K562 (cell line): Measurements from ENCODE around the gene P2RY13. TPM values are rescaled to one million over a fixed set of nuclear protein-coding genes. Genes with fewer than 3 reads are reported as not detected.

ENCODE experiments used
- ATAC-seq: fragments of 200-7000 bp; cut with Tn5 transposase; 3 replicates; pipeline ENCODE4 v1.9.1; 2020; ENCODE audit warnings: moderate library complexity
- BruUV-seq: library from RNA; stranded (reverse); fragments of 400-500 nt; replicated peaks from 2 replicates; lab custom pipeline; 2021; lab: Mats Ljungman, UMichigan
- CTCF ChIA-PET: fragments of 300-600 bp; formaldehyde crosslinking; extraction: SDS; loops from one replicate; lab custom pipeline; 2021; ENCODE audit warnings: low intra/inter-chr PET ratio; lab: Yijun Ruan, JAX
- POLR2A ChIA-PET: fragments of 300-600, 350-650 bp; sonication (Branson Sonifier 250); formaldehyde crosslinking; extraction: SDS; loops from one replicate; lab custom pipeline; 2021; ENCODE audit warnings: antibody characterized with exemption, inconsistent platforms; lab: Yijun Ruan, JAX
- DNase-seq, 4 experiments: peaks; one replicate each; pipeline versions ENCODE4 v3.0.0 to v3.0.0-alpha.2; 2011 to 2018; ENCODE audit warnings: low spot score in 3 of 4, mixed read lengths in 3 of 4; ENCODE audit errors: extremely low read depth in 1 of 4
- FAIRE-seq: peaks from 2 replicates; lab custom pipeline; 2011; peaks lifted over from hg19 to GRCh38; lab: Jason Lieb, UNC
- H2AFZ ChIP-seq: 2 replicates; pipeline ENCODE4 v1.6.0; 2011; ENCODE audit warnings: low read depth, low read length, control low read depth, inconsistent platforms
- H3K27ac ChIP-seq: fragments of 200-600 bp; 3 replicates; pipeline ENCODE4 v1.8.0; 2011; ENCODE audit warnings: low read depth, mild to moderate bottlenecking, control low read depth, inconsistent platforms, low read length, moderate library complexity, mixed read lengths; ENCODE audit errors: extremely low read depth
- H3K27me3 ChIP-seq, 2 experiments: fragments of 300-600 bp in 1 of 2; 2 replicates in 1 of 2; 3 replicates in 1 of 2; pipeline versions ENCODE4 v1.6.0 to v1.8.0; 2011; ENCODE audit warnings: inconsistent platforms in 2 of 2, low read length in 2 of 2, mild to moderate bottlenecking in 1 of 2, mixed read lengths in 1 of 2, moderate library complexity in 1 of 2; ENCODE audit not compliant: control insufficient read depth in 2 of 2, insufficient read depth in 2 of 2
- H3K36me3 ChIP-seq: fragments of 300-600 bp; 3 replicates; pipeline ENCODE4 v1.8.0; 2011; ENCODE audit warnings: mild to moderate bottlenecking, low read length, inconsistent platforms; ENCODE audit not compliant: control insufficient read depth, insufficient read depth
- H3K4me1 ChIP-seq, 2 experiments: fragments of 200-600 bp in 1 of 2; replicated peaks in 1 of 2; 2 replicates in 1 of 2; 3 replicates in 1 of 2; pipeline versions ENCODE4 v1.5.1 to v1.8.0; 2011; ENCODE audit warnings: inconsistent platforms in 2 of 2, low read length in 2 of 2, mild to moderate bottlenecking in 1 of 2, mixed read lengths in 1 of 2, moderate library complexity in 1 of 2; ENCODE audit not compliant: control insufficient read depth in 2 of 2, insufficient read depth in 2 of 2
- H3K4me2 ChIP-seq: 2 replicates; pipeline ENCODE4 v1.6.1; 2011; ENCODE audit warnings: low read length, control low read depth, inconsistent platforms, mixed read lengths; ENCODE audit not compliant: insufficient read depth
- H3K4me3 ChIP-seq: fragments of 200-600 bp; sonication (generic), shearing (Covaris generic); 2 replicates; pipeline ENCODE4 v1.5.1; 2016; ENCODE audit warnings: control low read depth, inconsistent platforms
- H3K79me2 ChIP-seq: fragments of 200-600 bp; 3 replicates; pipeline ENCODE4 v1.8.0; 2011; ENCODE audit warnings: low read length, inconsistent platforms; ENCODE audit not compliant: control insufficient read depth, insufficient read depth
- H3K9ac ChIP-seq, 2 experiments: 2 replicates each; pipeline versions ENCODE4 v1.6.0 to v1.6.1; 2011; ENCODE audit warnings: low read depth in 2 of 2, low read length in 2 of 2, control low read depth in 1 of 2, inconsistent platforms in 1 of 2, mild to moderate bottlenecking in 1 of 2, mixed read lengths in 1 of 2; ENCODE audit not compliant: insufficient read depth in 1 of 2
- H3K9me1 ChIP-seq: one replicate; pipeline ENCODE4 v1.6.0; 2011; ENCODE audit warnings: inconsistent platforms, mild to moderate bottlenecking, low read length, moderate library complexity; ENCODE audit not compliant: control insufficient read depth, insufficient read depth
- H3K9me3 ChIP-seq: replicated peaks from 2 replicates; pipeline ENCODE4 v1.5.1; 2011; ENCODE audit warnings: low read depth, low read length, inconsistent platforms; ENCODE audit not compliant: control insufficient read depth, insufficient read depth
- H4K20me1 ChIP-seq: replicated peaks from 2 replicates; pipeline ENCODE4 v1.6.1; 2011; ENCODE audit warnings: low read length, inconsistent platforms, mixed read lengths; ENCODE audit not compliant: control insufficient read depth, insufficient read depth
- CBX5 ChIP-seq: IDR thresholded peaks from 2 replicates; pipeline ENCODE4 v1.6.1; 2014; ENCODE audit warnings: low read depth, borderline replicate concordance
- MECOM ChIP-seq: fragments of 250-450 bp; sonication (Bioruptor Pico); IDR thresholded peaks from 2 replicates; pipeline ENCODE4 v1.8.0; 2022; ENCODE audit warnings: inconsistent platforms
- WGBS: fragments of 100-300 bp; shearing (Covaris generic); methylation state at CpG from one replicate; pipeline ENCODE4 v1.1.6; 2016; ENCODE audit warnings: low coverage, mixed read lengths; ENCODE audit not compliant: insufficient coverage; ENCODE audit errors: missing lambda C conversion rate; 5-methylcytosine and 5-hydroxymethylcytosine counted together
- in situ Hi-C: fragments of 300-500 bp; cut with MboI; formaldehyde crosslinking; loops from 4 replicates; pipeline ENCODE4 v1.15.0; 2018; ENCODE audit warnings: inconsistent platforms, mixed read lengths
- intact Hi-C: fragments of 100-400 bp; cut with micrococcal nuclease; formaldehyde crosslinking; loops from 2 replicates; pipeline ENCODE4 v1.14.2; 2022
- polyA plus RNA-seq, 8 experiments: library from polyadenylated mRNA; depleted of rRNA in 4 of 8; stranded (reverse) in 5 of 8; unstranded in 3 of 8; fragments of >200 nt; fragmentation: Nextera tagmentation in 2 of 8; fragmentation: Illumina TruSeq in 1 of 8; extraction: Ambion mirVana in 2 of 8; extraction: Trizol in 1 of 8; gene quantifications; 2 replicates each; pipeline versions ENCODE4 v1.2.1 to v1.2.3, GENCODE V29; 2011 to 2014; ENCODE audit warnings: inconsistent platforms in 1 of 8, missing spikeins in 1 of 8
- total RNA-seq, 7 experiments: library from RNA; depleted of rRNA in 6 of 7; stranded (reverse); fragments of >200 nt in 6 of 7; fragmentation: Illumina TruSeq in 2 of 7; extraction: Trizol in 2 of 7; gene quantifications; 2 replicates each; pipeline versions ENCODE4 v1.2.1 to v1.2.3, GENCODE V29; 2011 to 2021; ENCODE audit warnings: low replicate concordance in 1 of 7
- TF ChIP-seq, protein P1 (sequence below): conservative IDR thresholded peaks from 2 replicates; pipeline ENCODE4 v1.6.1; 2011; ENCODE audit warnings: low read depth, mild to moderate bottlenecking, low read length; ENCODE audit not compliant: control insufficient read depth
- TF ChIP-seq, protein P2 (sequence below): fragments of 450-650 bp; IDR thresholded peaks from 2 replicates; pipeline ENCODE4 v1.6.1; 2016; ENCODE audit warnings: mild to moderate bottlenecking, moderate library complexity

The P2RY13 gene
- total and polyA plus RNA-seq, 9 of the 15 experiments (the other 6 are each of a cell fraction or from before 2014, with no cell fraction given): not detected

DNA sequence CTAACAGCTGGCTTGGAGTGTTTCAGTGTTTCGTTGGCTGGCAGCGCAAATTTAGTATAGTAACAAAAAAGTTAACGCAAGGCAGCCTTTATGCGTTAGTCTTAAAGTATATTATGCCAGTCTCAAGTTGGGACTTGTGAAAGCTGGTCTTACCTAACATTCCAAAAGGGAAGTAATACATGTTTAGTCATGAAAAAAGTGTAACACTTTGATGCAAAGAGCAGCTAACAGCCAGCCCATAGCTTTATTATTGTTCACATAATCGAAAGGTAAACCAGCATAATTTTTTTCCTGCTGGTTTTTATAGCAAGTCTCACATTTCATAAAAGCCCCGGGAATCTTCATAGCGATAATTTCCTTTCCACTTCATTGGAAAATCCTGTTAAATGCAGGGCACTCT lies 10.4 kb downstream of the P2RY13 start:
- no peak overlapping the region for H2AFZ ChIP-seq
- BruUV-seq: no TSS peak
- H3K9me3 ChIP-seq: no peaks in the 10 kb centered on the region
- H4K20me1 ChIP-seq: no peaks in the 10 kb centered on the region
- 8% methylated on average over 7 of the region's 7 CpGs for WGBS
- ATAC-seq (no peak), DNase-seq (no peak), FAIRE-seq (no peak)
- peaks cover 7 to 8% of the 10 kb centered on the region in 2 experiments; a peak in 3 of 5 replicates for H3K27me3 ChIP-seq
- in situ Hi-C loops (no loop called here), intact Hi-C loops (no loop called here)
- no peak overlapping the region for H3K9ac ChIP-seq
- no peaks in the 10 kb centered on the region for H3K9me1 ChIP-seq
- H3K4me2 ChIP-seq: no peak overlapping the region
- no peak overlapping the region for H3K27ac ChIP-seq
- TF ChIP-seq MECOM (CRISPR knock-in tag): no peak
- no peak for TF ChIP-seq CBX5
- TF ChIP-seq, protein P1, sequence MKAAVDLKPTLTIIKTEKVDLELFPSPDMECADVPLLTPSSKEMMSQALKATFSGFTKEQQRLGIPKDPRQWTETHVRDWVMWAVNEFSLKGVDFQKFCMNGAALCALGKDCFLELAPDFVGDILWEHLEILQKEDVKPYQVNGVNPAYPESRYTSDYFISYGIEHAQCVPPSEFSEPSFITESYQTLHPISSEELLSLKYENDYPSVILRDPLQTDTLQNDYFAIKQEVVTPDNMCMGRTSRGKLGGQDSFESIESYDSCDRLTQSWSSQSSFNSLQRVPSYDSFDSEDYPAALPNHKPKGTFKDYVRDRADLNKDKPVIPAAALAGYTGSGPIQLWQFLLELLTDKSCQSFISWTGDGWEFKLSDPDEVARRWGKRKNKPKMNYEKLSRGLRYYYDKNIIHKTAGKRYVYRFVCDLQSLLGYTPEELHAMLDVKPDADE: no peak
- TF ChIP-seq, protein P2, sequence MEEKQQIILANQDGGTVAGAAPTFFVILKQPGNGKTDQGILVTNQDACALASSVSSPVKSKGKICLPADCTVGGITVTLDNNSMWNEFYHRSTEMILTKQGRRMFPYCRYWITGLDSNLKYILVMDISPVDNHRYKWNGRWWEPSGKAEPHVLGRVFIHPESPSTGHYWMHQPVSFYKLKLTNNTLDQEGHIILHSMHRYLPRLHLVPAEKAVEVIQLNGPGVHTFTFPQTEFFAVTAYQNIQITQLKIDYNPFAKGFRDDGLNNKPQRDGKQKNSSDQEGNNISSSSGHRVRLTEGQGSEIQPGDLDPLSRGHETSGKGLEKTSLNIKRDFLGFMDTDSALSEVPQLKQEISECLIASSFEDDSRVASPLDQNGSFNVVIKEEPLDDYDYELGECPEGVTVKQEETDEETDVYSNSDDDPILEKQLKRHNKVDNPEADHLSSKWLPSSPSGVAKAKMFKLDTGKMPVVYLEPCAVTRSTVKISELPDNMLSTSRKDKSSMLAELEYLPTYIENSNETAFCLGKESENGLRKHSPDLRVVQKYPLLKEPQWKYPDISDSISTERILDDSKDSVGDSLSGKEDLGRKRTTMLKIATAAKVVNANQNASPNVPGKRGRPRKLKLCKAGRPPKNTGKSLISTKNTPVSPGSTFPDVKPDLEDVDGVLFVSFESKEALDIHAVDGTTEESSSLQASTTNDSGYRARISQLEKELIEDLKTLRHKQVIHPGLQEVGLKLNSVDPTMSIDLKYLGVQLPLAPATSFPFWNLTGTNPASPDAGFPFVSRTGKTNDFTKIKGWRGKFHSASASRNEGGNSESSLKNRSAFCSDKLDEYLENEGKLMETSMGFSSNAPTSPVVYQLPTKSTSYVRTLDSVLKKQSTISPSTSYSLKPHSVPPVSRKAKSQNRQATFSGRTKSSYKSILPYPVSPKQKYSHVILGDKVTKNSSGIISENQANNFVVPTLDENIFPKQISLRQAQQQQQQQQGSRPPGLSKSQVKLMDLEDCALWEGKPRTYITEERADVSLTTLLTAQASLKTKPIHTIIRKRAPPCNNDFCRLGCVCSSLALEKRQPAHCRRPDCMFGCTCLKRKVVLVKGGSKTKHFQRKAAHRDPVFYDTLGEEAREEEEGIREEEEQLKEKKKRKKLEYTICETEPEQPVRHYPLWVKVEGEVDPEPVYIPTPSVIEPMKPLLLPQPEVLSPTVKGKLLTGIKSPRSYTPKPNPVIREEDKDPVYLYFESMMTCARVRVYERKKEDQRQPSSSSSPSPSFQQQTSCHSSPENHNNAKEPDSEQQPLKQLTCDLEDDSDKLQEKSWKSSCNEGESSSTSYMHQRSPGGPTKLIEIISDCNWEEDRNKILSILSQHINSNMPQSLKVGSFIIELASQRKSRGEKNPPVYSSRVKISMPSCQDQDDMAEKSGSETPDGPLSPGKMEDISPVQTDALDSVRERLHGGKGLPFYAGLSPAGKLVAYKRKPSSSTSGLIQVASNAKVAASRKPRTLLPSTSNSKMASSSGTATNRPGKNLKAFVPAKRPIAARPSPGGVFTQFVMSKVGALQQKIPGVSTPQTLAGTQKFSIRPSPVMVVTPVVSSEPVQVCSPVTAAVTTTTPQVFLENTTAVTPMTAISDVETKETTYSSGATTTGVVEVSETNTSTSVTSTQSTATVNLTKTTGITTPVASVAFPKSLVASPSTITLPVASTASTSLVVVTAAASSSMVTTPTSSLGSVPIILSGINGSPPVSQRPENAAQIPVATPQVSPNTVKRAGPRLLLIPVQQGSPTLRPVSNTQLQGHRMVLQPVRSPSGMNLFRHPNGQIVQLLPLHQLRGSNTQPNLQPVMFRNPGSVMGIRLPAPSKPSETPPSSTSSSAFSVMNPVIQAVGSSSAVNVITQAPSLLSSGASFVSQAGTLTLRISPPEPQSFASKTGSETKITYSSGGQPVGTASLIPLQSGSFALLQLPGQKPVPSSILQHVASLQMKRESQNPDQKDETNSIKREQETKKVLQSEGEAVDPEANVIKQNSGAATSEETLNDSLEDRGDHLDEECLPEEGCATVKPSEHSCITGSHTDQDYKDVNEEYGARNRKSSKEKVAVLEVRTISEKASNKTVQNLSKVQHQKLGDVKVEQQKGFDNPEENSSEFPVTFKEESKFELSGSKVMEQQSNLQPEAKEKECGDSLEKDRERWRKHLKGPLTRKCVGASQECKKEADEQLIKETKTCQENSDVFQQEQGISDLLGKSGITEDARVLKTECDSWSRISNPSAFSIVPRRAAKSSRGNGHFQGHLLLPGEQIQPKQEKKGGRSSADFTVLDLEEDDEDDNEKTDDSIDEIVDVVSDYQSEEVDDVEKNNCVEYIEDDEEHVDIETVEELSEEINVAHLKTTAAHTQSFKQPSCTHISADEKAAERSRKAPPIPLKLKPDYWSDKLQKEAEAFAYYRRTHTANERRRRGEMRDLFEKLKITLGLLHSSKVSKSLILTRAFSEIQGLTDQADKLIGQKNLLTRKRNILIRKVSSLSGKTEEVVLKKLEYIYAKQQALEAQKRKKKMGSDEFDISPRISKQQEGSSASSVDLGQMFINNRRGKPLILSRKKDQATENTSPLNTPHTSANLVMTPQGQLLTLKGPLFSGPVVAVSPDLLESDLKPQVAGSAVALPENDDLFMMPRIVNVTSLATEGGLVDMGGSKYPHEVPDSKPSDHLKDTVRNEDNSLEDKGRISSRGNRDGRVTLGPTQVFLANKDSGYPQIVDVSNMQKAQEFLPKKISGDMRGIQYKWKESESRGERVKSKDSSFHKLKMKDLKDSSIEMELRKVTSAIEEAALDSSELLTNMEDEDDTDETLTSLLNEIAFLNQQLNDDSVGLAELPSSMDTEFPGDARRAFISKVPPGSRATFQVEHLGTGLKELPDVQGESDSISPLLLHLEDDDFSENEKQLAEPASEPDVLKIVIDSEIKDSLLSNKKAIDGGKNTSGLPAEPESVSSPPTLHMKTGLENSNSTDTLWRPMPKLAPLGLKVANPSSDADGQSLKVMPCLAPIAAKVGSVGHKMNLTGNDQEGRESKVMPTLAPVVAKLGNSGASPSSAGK: no peak
- no peaks in the 10 kb centered on the region for H3K4me1 ChIP-seq
- no peak overlapping the region for H3K4me3 ChIP-seq
- H3K79me2 ChIP-seq: no peaks in the 10 kb centered on the region
- no peaks in the 10 kb centered on the region for H3K36me3 ChIP-seq
- ChIA-PET CTCF (no interaction called here), POLR2A (no interaction called here)
